ENCODE results near the gene MAP1S.

Gene MAP1S

DNA sequence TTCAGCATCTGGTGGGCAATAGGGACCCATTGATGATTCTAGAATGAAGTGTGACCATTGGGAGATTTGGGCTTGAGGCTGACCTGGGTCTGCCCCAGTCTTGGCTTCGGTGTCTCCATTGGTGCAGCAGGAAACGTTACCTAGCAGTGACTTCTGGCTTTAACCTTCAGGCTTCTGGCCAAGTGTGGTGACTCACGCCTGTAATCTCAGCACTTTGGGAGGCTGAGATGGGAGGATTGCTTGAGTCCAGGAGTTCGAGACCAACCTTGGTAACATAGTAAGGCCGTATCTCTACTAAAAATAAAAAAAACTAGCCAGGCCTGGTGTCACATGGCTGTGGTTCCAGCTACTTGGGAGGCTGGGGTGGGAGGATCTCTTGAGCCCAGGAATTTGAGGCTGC is 39.2 kb downstream of the MAP1S start:
- TF ChIP-seq POLR2A (IDR thresholded peaks at IDR 0.05; ENCODE audit: extremely low read depth, insufficient read length) (no peak), MYC (IDR thresholded peaks at IDR 0.05; ENCODE audit: low read depth, low read length) (no peak)
- TF ChIP-seq, protein P1, sequence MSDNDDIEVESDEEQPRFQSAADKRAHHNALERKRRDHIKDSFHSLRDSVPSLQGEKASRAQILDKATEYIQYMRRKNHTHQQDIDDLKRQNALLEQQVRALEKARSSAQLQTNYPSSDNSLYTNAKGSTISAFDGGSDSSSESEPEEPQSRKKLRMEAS (IDR thresholded peaks at IDR 0.05; ENCODE audit: low read depth, low read length): no peak
- TF ChIP-seq, protein P2, sequence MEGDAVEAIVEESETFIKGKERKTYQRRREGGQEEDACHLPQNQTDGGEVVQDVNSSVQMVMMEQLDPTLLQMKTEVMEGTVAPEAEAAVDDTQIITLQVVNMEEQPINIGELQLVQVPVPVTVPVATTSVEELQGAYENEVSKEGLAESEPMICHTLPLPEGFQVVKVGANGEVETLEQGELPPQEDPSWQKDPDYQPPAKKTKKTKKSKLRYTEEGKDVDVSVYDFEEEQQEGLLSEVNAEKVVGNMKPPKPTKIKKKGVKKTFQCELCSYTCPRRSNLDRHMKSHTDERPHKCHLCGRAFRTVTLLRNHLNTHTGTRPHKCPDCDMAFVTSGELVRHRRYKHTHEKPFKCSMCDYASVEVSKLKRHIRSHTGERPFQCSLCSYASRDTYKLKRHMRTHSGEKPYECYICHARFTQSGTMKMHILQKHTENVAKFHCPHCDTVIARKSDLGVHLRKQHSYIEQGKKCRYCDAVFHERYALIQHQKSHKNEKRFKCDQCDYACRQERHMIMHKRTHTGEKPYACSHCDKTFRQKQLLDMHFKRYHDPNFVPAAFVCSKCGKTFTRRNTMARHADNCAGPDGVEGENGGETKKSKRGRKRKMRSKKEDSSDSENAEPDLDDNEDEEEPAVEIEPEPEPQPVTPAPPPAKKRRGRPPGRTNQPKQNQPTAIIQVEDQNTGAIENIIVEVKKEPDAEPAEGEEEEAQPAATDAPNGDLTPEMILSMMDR (IDR thresholded peaks at IDR 0.05; ENCODE audit: low read depth, low read length): no peak
- DNase-seq (ENCODE audit: low read depth): no peak
- H3K4me3 ChIP-seq (ENCODE audit: low read depth, low read length): no peak overlapping the region

DNA sequence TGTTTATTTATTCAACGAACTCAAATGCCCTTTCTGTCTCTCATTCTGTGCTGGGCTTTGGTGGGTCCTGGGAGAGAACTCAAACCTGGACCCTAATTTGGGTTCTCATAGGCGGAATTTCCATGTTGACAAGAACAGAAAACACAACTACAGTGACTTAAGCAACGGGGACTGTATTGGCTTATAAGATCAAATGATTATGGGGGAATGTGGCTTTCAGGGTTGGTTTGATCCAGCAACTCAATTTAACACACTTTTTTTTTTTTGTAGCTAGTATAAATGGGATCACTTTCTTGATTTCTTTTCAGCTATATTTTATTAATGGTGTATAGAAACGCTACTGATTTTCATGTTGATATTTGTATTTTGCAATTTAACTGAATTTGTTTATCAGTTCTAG is 41.9 kb downstream of the MAP1S start:
- no peak overlapping the region for H3K4me3 ChIP-seq (ENCODE audit: low read depth, low read length)
- TF ChIP-seq, protein P1 (IDR thresholded peaks at IDR 0.05; ENCODE audit: low read depth, low read length): no peak
- no peak for DNase-seq (ENCODE audit: low read depth)

DNA sequence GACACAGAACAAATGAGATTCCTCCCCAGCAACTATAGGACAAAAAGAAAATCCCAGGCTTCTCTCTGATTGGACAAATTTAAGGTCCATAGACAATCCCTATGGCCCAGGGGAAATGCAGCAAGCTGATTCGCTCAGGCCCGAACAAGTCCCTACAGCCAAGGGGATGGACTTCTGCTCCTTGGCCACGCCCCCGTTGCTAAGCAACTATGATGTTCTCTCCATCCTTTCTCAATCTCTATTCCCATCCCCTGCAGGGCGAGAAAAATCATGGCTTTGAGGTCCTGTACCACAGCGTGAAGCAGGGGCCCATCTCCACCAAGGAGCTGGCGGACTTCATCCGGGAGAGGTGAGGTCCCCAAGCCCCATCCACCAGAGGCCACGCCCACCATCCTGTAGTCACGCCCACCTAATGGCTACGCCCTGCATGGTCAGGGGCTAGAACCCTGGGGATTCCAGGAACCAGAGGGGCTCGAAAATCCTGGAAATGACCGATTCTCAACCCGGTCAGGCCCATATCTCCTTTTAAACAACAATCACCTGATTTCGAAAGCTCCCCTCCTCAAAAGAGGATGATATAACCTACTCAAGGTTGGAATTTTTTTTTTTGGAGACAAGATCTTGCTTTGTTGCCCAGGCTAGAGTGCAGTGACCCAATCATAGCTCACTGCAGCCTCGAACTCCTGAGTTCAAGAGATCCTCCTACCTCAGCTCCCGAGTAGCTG is 43.4 kb downstream of the MAP1S start:
- peak; percentile 61 for DNase-seq (ENCODE audit: low read depth)
- TF ChIP-seq, protein P1 (IDR thresholded peaks at IDR 0.05; ENCODE audit: low read depth, low read length): no peak
- TF ChIP-seq MYC (IDR thresholded peaks at IDR 0.05; ENCODE audit: low read depth, low read length) (no peak), POLR2A (IDR thresholded peaks at IDR 0.05; ENCODE audit: extremely low read depth, insufficient read length) (no peak)
- TF ChIP-seq, protein P2 (IDR thresholded peaks at IDR 0.05; ENCODE audit: low read depth, low read length): no peak
- H3K4me3 ChIP-seq (ENCODE audit: low read depth, low read length): no peak overlapping the region

DNA sequence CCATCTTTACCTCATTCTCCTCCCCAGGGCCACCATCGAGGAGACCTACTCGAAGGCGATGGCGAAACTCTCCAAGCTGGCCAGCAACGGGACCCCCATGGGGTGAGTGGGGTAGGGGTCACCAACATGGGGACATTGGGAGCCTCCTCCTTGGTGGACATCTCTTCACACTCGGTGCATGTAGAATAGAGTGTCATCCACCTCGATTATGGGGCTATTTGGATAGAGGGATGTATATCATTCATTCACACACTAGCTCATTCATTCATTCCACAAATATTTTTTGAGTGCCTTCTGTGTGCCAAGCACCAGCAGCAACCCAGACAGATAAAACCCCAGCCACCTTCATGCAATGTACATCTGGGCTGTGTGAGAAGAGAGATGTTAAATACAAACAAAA is 45.1 kb downstream of the MAP1S start:
- no peak for DNase-seq (ENCODE audit: low read depth)
- H3K4me3 ChIP-seq (ENCODE audit: low read depth, low read length): no peak overlapping the region
- TF ChIP-seq POLR2A (IDR thresholded peaks at IDR 0.05; ENCODE audit: extremely low read depth, insufficient read length) (no peak), MYC (IDR thresholded peaks at IDR 0.05; ENCODE audit: low read depth, low read length) (no peak)
- TF ChIP-seq, protein P1 (IDR thresholded peaks at IDR 0.05; ENCODE audit: low read depth, low read length): no peak
- TF ChIP-seq, protein P2 (IDR thresholded peaks at IDR 0.05; ENCODE audit: low read depth, low read length): no peak

DNA sequence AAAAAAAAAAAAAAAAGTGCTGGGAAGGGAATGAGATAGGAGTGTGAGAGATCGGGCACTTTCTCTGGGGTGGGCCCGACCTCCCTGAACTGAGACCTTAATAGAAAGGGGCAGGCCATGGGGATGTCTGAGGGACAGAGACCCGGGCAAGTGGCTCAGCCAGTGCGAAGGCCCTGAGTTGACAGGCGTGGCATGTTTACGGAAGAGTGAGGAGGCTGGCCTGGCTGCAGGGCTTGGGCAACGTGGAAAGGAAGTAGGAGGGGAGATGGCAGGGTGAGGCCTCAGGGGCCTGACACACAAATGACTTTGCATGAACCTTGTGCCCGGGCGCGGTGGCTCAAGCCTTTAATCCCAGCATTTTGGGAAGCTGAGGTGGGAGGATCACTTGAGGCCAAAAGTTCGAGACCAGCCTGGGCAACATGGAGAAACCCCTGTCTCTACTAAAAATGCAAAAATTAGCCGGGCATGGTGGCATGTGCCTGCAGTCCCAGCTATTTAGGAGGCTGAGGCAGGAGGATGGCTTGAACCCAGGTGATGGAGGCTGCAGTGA is 45.9 kb downstream of the MAP1S start:
- TF ChIP-seq, protein P2 (IDR thresholded peaks at IDR 0.05; ENCODE audit: low read depth, low read length): no peak
- TF ChIP-seq, protein P1 (IDR thresholded peaks at IDR 0.05; ENCODE audit: low read depth, low read length): peak; percentile 56
- H3K4me3 ChIP-seq (ENCODE audit: low read depth, low read length): no peak overlapping the region
- no peak for DNase-seq (ENCODE audit: low read depth)

DNA sequence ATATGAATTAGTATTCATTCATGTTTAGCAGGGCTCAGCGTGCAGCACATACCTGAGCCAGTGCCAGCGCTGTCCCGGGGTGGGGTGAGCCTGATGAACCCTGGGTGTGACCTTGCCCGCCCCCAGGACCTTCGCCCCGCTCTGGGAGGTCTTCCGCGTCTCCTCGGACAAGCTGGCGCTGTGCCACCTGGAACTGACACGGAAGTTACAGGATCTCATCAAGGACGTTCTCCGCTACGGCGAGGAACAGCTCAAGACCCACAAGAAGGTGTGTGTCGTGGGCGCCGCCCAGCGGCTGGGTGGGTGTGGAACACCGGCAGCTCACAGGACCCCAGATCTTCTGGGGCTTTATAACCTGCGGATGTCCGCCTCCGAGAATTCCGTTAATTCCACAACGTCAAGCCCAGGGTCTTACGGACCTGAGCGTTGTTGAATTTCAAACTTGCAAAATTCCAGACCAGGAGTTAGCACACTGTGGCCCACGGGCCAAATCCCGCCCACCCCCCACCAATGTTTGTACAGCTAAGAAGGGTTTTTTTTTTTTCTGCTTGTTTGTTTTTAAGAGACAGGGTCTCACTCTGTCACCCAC is 47.4 kb downstream of the MAP1S start:
- TF ChIP-seq, protein P1 (IDR thresholded peaks at IDR 0.05; ENCODE audit: low read depth, low read length): no peak
- TF ChIP-seq MYC (IDR thresholded peaks at IDR 0.05; ENCODE audit: low read depth, low read length) (no peak), POLR2A (IDR thresholded peaks at IDR 0.05; ENCODE audit: extremely low read depth, insufficient read length) (no peak)
- TF ChIP-seq, protein P2 (IDR thresholded peaks at IDR 0.05; ENCODE audit: low read depth, low read length): no peak
- no peak for DNase-seq (ENCODE audit: low read depth)
- H3K4me3 ChIP-seq (ENCODE audit: low read depth, low read length): no peak overlapping the region
